HepG2 (cell line): ENCODE data around the gene FAM3C. TPM values are rescaled to one million over a fixed set of nuclear protein-coding genes. Genes with fewer than 3 reads are reported as not detected.

ENCODE experiments used
- ATAC-seq: fragments of 200-7000 bp; cut with Tn5 transposase; 3 replicates; pipeline ENCODE4 v1.9.1; 2020; ENCODE audit warnings: mild to moderate bottlenecking, moderate library complexity
- BruUV-seq: library from RNA; stranded (reverse); fragments of 400-500 nt; replicated peaks from 2 replicates; lab custom pipeline; 2021; lab: Mats Ljungman, UMichigan
- CTCF ChIA-PET: fragments of 300-600 bp; formaldehyde crosslinking; extraction: SDS; loops from one replicate; lab custom pipeline; 2021; ENCODE audit warnings: low total read pairs, inconsistent platforms, low intra/inter-chr PET ratio; lab: Yijun Ruan, JAX
- POLR2A ChIA-PET: fragments of 350-600 bp; sonication (Branson Sonifier 250); formaldehyde crosslinking; loops from one replicate; lab custom pipeline; 2020; ENCODE audit warnings: antibody characterized with exemption, inconsistent platforms; lab: Yijun Ruan, JAX
- DNase-seq: peaks from one replicate; pipeline ENCODE4 v3.0.0-alpha.2; 2015; ENCODE audit warnings: low spot score
- FAIRE-seq: peaks from 3 replicates; lab custom pipeline; 2011; peaks lifted over from hg19 to GRCh38; lab: Jason Lieb, UNC
- H2AFZ ChIP-seq: one replicate; pipeline ENCODE4 v1.6.1; 2011; ENCODE audit warnings: low read length, inconsistent platforms
- H3K27ac ChIP-seq: fragments of 300-600 bp; 3 replicates; pipeline ENCODE4 v1.8.0; 2011; ENCODE audit warnings: mixed run types, mild to moderate bottlenecking, mixed read lengths, low read length, inconsistent platforms; ENCODE audit not compliant: insufficient read depth; ENCODE audit errors: extremely low read length
- H3K27me3 ChIP-seq, 2 experiments: fragments of 200-600 bp in 1 of 2; 2 replicates in 1 of 2; 3 replicates in 1 of 2; pipeline versions ENCODE4 v1.6.0 to v1.8.0; 2011; ENCODE audit warnings: low read length in 2 of 2, mild to moderate bottlenecking in 2 of 2, moderate library complexity in 2 of 2, inconsistent platforms in 1 of 2; ENCODE audit not compliant: insufficient read depth in 2 of 2, control insufficient read depth in 1 of 2
- H3K36me3 ChIP-seq, 2 experiments: fragments of 200-600 bp in 1 of 2; replicated peaks in 1 of 2; 2 replicates in 1 of 2; 3 replicates in 1 of 2; pipeline versions ENCODE4 v1.5.1 to v1.8.0; 2011; ENCODE audit warnings: low read length in 2 of 2, inconsistent platforms in 1 of 2; ENCODE audit not compliant: insufficient read depth in 2 of 2, control insufficient read depth in 1 of 2
- H3K4me1 ChIP-seq: 2 replicates; pipeline ENCODE4 v1.5.1; 2012; ENCODE audit warnings: low read length, inconsistent platforms; ENCODE audit not compliant: insufficient read depth
- H3K4me2 ChIP-seq: 2 replicates; pipeline ENCODE4 v1.6.0; 2011; ENCODE audit warnings: low read depth, low read length, inconsistent platforms
- H3K4me3 ChIP-seq, 3 experiments: fragments of 200-600 bp in 1 of 3; sonication (generic), shearing (Covaris generic) in 1 of 3; replicated peaks in 1 of 3; 2 replicates each; pipeline ENCODE4 v1.5.1; 2011 to 2016; ENCODE audit warnings: low read length in 3 of 3, inconsistent platforms in 2 of 3, low read depth in 2 of 3, mild to moderate bottlenecking in 2 of 3, control low read depth in 1 of 3, mixed read lengths in 1 of 3; ENCODE audit not compliant: insufficient read depth in 1 of 3
- H3K79me2 ChIP-seq: one replicate; pipeline ENCODE4 v1.6.1; 2011; ENCODE audit warnings: low read length, inconsistent platforms; ENCODE audit not compliant: insufficient read depth
- H3K9ac ChIP-seq: 2 replicates; pipeline ENCODE4 v1.6.0; 2011; ENCODE audit warnings: mild to moderate bottlenecking, low read depth, low read length, inconsistent platforms; ENCODE audit not compliant: insufficient read depth
- H3K9me3 ChIP-seq: 2 replicates; pipeline ENCODE4 v1.5.1; 2012; ENCODE audit warnings: mild to moderate bottlenecking, low read length
- H4K20me1 ChIP-seq: 2 replicates; pipeline ENCODE4 v1.6.0; 2011; ENCODE audit warnings: inconsistent platforms, mild to moderate bottlenecking, low read length, moderate library complexity; ENCODE audit not compliant: insufficient read depth
- GFI1 ChIP-seq: sonication (generic); formaldehyde crosslinking; IDR thresholded peaks from 2 replicates; pipeline ENCODE4 v1.5.0; 2020; ENCODE audit warnings: missing genetic modification reagents, mild to moderate bottlenecking, borderline replicate concordance
- HNRNPL ChIP-seq: fragments of 200-400 bp; formaldehyde crosslinking; IDR thresholded peaks from 2 replicates; pipeline ENCODE4 v1.6.1; 2017; ENCODE audit warnings: mild to moderate bottlenecking, low read depth, low read length
- MEIS1 ChIP-seq: sonication (generic); formaldehyde crosslinking; IDR thresholded peaks from 2 replicates; pipeline ENCODE4 v1.9.0; 2021; ENCODE audit warnings: mild to moderate bottlenecking, missing genetic modification reagents, moderate library complexity, borderline replicate concordance
- PCBP2 ChIP-seq: fragments of 200-400 bp; formaldehyde crosslinking; optimal IDR thresholded peaks from 2 replicates; pipeline ENCODE3; 2018; ENCODE audit warnings: low read length, low read depth; ENCODE audit not compliant: poor library complexity, severe bottlenecking
- RFX3 ChIP-seq: IDR thresholded peaks from 2 replicates; pipeline ENCODE4 v1.6.1; 2016; ENCODE audit warnings: missing biosample characterization, missing genetic modification reagents
- SNRNP70 ChIP-seq: fragments of 200-400 bp; formaldehyde crosslinking; IDR thresholded peaks from 2 replicates; pipeline ENCODE4 v1.6.1; 2017; ENCODE audit warnings: mild to moderate bottlenecking, low read depth, low read length, moderate library complexity
- SRSF4 ChIP-seq: fragments of 200-400 bp; formaldehyde crosslinking; IDR thresholded peaks from one replicate; pipeline ENCODE4 v1.6.1; 2018; ENCODE audit warnings: mild to moderate bottlenecking, low read depth, low read length, moderate library complexity; ENCODE audit not compliant: poor library complexity, severe bottlenecking
- YEATS2 ChIP-seq: sonication (generic); formaldehyde crosslinking; IDR thresholded peaks from 2 replicates; pipeline ENCODE4 v1.4.0; 2020; ENCODE audit warnings: missing genetic modification reagents, borderline replicate concordance
- ZFAT ChIP-seq: sonication (generic); formaldehyde crosslinking; conservative IDR thresholded peaks from 2 replicates; pipeline ENCODE4 v1.8.1; 2023; ENCODE audit warnings: missing genetic modification reagents, inconsistent platforms
- ZFX ChIP-seq: sonication (generic); formaldehyde crosslinking; IDR thresholded peaks from 2 replicates; pipeline ENCODE4 v1.4.0; 2020; ENCODE audit warnings: mild to moderate bottlenecking, low read depth, missing genetic modification reagents, moderate library complexity
- ZSCAN12 ChIP-seq: sonication (generic); formaldehyde crosslinking; IDR thresholded peaks from 2 replicates; pipeline ENCODE4 v1.9.0; 2021; ENCODE audit warnings: mild to moderate bottlenecking, missing genetic modification reagents
- WGBS: methylation state at CpG from one replicate; pipeline ENCODE4 v1.1.6; 2017; ENCODE audit warnings: low lambda C conversion rate; 5-methylcytosine and 5-hydroxymethylcytosine counted together
- in situ Hi-C: cut with HindIII; loops from 2 replicates; pipeline ENCODE4 v1.10.0; 2017; ENCODE audit warnings: low pct_unique_long_range_greater_than_20kb; ENCODE audit not compliant: extremely low pct_ligation_motif_present
- intact Hi-C: fragments of 100-400 bp; cut with micrococcal nuclease; formaldehyde crosslinking; loops from one replicate; pipeline ENCODE4 v1.10.0; 2022; ENCODE audit not compliant: unreplicated experiment
- polyA plus RNA-seq, 8 experiments: library from polyadenylated mRNA; depleted of rRNA in 3 of 8; stranded (reverse) in 7 of 8; unstranded in 1 of 8; fragments of >200 nt; fragmentation: Illumina TruSeq in 4 of 8; extraction: Trizol in 4 of 8; gene quantifications; 2 replicates each; pipeline versions ENCODE4 v1.2.1 to v1.2.3, GENCODE V29; 2011 to 2016; ENCODE audit warnings: low read depth in 4 of 8, missing spikeins in 1 of 8, mixed read lengths in 1 of 8; ENCODE audit not compliant: insufficient read depth in 1 of 8
- total RNA-seq, 5 experiments: library from RNA; depleted of rRNA; stranded (reverse); fragments of >200 nt; fragmentation: Illumina TruSeq; extraction: Trizol; gene quantifications; 2 replicates each; pipeline ENCODE4 v1.2.3, GENCODE V29; 2016; ENCODE audit warnings: low read depth in 1 of 5
- TF ChIP-seq, protein P1 (sequence below): sonication (generic); formaldehyde crosslinking; IDR thresholded peaks from 2 replicates; pipeline ENCODE4 v1.8.0; 2022; ENCODE audit warnings: missing genetic modification reagents, mild to moderate bottlenecking, moderate library complexity, borderline replicate concordance

The FAM3C gene
- total and polyA plus RNA-seq, 2 of the 13 experiments (the other 11 are each of a cell fraction or from before 2014, with no cell fraction given) = 14.6 to 16.0 TPM

DNA sequence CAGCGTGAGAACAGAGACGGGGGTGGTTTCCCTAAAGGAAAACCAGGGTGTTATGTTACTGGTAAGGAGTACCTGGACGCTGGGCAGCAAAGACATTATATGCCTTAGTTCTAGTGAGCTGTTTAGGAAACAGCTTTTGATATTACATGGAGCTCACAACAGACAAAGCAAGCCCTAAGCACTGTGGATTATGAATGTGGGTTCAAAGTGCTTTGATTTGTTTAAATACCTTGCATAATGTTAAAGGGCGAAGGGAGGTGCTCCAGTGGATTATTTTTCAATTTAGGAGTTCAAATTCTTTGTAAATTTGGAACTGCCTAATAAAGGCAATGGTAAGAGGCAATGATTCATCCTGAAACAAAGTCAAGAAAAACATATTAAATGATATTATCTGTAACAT is 53.5 kb downstream of the FAM3C start:
- no peaks in the 10 kb centered on the region for H3K9me3 ChIP-seq
- no peaks in the 10 kb centered on the region for H3K27me3 ChIP-seq
- ChIA-PET POLR2A (no interaction called here), CTCF (no interaction called here)
- no peak overlapping the region for H3K9ac ChIP-seq
- H2AFZ ChIP-seq = no peak overlapping the region
- H3K27ac ChIP-seq = no peak overlapping the region
- H3K4me3 ChIP-seq = no peak overlapping the region
- WGBS = 95% methylated on average over 4 of the region's 4 CpGs
- ATAC-seq (no peak), DNase-seq (no peak), FAIRE-seq (no peak)
- H3K79me2 ChIP-seq = no peaks in the 10 kb centered on the region
- H4K20me1 ChIP-seq = no peaks in the 10 kb centered on the region
- in situ Hi-C loops (no loop called here), intact Hi-C loops (no loop called here)
- no TSS peak for BruUV-seq
- H3K36me3 ChIP-seq = no peaks in the 10 kb centered on the region; a peak in 1 of 5 replicates
- no peak overlapping the region for H3K4me2 ChIP-seq
- H3K4me1 ChIP-seq = no peaks in the 10 kb centered on the region
- TF ChIP-seq PCBP2 = no peak
- no peak for TF ChIP-seq RFX3 (CRISPR knock-in tag)
- no peak for TF ChIP-seq ZFX (CRISPR knock-in tag)
- TF ChIP-seq MEIS1 (CRISPR knock-in tag) = no peak
- TF ChIP-seq, protein P1, sequence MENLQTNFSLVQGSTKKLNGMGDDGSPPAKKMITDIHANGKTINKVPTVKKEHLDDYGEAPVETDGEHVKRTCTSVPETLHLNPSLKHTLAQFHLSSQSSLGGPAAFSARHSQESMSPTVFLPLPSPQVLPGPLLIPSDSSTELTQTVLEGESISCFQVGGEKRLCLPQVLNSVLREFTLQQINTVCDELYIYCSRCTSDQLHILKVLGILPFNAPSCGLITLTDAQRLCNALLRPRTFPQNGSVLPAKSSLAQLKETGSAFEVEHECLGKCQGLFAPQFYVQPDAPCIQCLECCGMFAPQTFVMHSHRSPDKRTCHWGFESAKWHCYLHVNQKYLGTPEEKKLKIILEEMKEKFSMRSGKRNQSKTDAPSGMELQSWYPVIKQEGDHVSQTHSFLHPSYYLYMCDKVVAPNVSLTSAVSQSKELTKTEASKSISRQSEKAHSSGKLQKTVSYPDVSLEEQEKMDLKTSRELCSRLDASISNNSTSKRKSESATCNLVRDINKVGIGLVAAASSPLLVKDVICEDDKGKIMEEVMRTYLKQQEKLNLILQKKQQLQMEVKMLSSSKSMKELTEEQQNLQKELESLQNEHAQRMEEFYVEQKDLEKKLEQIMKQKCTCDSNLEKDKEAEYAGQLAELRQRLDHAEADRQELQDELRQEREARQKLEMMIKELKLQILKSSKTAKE = no peak
- TF ChIP-seq ZFAT (CRISPR knock-in tag) = no peak
- TF ChIP-seq SNRNP70 = no peak
- TF ChIP-seq SRSF4 = no peak
- TF ChIP-seq YEATS2 = no peak
- no peak for TF ChIP-seq HNRNPL
- no peak for TF ChIP-seq ZSCAN12 (CRISPR knock-in tag)
- no peak for TF ChIP-seq GFI1 (CRISPR knock-in tag)
